Esophagus (tissue), 2 donors: ENCODE data around the gene ZNF780A. TPM values are rescaled to one million over a fixed set of nuclear protein-coding genes. Genes with fewer than 3 reads are reported as not detected.

Source experiments
- H3K27ac ChIP-seq, 2 donors: one replicate each; pipeline ENCODE4 v1.5.1; 2013; ENCODE audit warnings: low read depth in 2 of 2, mild to moderate bottlenecking in 2 of 2, inconsistent platforms in 1 of 2, low read length in 1 of 2, moderate library complexity in 1 of 2
- H3K27me3 ChIP-seq, 2 donors: one replicate each; pipeline ENCODE4 v1.6.1; 2013; ENCODE audit warnings: low read length in 2 of 2, control low read depth in 1 of 2, mild to moderate bottlenecking in 1 of 2; ENCODE audit not compliant: insufficient read depth in 2 of 2, control insufficient read depth in 1 of 2
- H3K36me3 ChIP-seq, 2 donors: one replicate each; pipeline ENCODE4 v1.6.1; 2013; ENCODE audit warnings: low read length in 1 of 2; ENCODE audit not compliant: control insufficient read depth in 2 of 2, insufficient read depth in 2 of 2
- H3K4me1 ChIP-seq, 2 donors: one replicate each; pipeline ENCODE4 v1.6.1; 2013; ENCODE audit warnings: low read length in 1 of 2; ENCODE audit not compliant: control insufficient read depth in 2 of 2, insufficient read depth in 2 of 2
- H3K4me3 ChIP-seq, 2 donors: one replicate each; pipeline ENCODE4 v1.5.1; 2013; ENCODE audit warnings: low read length in 2 of 2, mild to moderate bottlenecking in 2 of 2, low read depth in 1 of 2, moderate library complexity in 1 of 2
- H3K9me3 ChIP-seq, 2 donors: one replicate each; pipeline ENCODE4 v1.6.1; 2013; ENCODE audit warnings: mild to moderate bottlenecking in 2 of 2, low read depth in 1 of 2, low read length in 1 of 2, moderate library complexity in 1 of 2; ENCODE audit not compliant: control insufficient read depth in 2 of 2, insufficient read depth in 1 of 2
- WGBS, 2 donors: extraction: QIAGEN DNeasy Blood & Tissue Kit; methylation state at CpG; one replicate each; pipeline ENCODE4 v1.1.7; 2013; 5-methylcytosine and 5-hydroxymethylcytosine counted together
- polyA plus RNA-seq, 2 donors: library from polyadenylated mRNA; stranded (reverse); fragments of 200-250 nt; gene quantifications; one replicate each; pipeline ENCODE4 v1.2.3, GENCODE V29; 2013
- donor health status: healthy with polysubstance abuse.
- donor health status: Bipolar disorder and iron deficiency.

ZNF780A gene
- polyA plus RNA-seq, 2 donors = 17.7 to 20.9 TPM

- no peaks in the 10 kb centered on the region for H3K4me1 ChIP-seq
- H3K27ac ChIP-seq = no peak overlapping the region
- H3K36me3 ChIP-seq = no peaks in the 10 kb centered on the region
- H3K27me3 ChIP-seq = no peaks in the 10 kb centered on the region
- WGBS, 2 donors = 95 to 97% methylated on average over 4 of the region's 4 CpGs
- H3K9me3 ChIP-seq = peaks cover 16 to 20% of the 10 kb centered on the region in 2 donors
- no peak overlapping the region for H3K4me3 ChIP-seq
These were observed 64.7 kb downstream of the ZNF780A start for GRCh38 chr19:40025938-40026596.

GRCh38 chr19:40023969-40024368 lies 66.8 kb downstream of the ZNF780A start:
- 81 to 83% methylated on average over 3 of the region's 3 CpGs for WGBS, 2 donors
- Histone ChIP-seq H3K4me3 (no peak overlapping the region), H3K27ac (no peak overlapping the region), H3K4me1 (no peaks in the 10 kb centered on the region), H3K9me3 (peaks cover 16 to 20% of the 10 kb centered on the region in 2 donors), H3K27me3 (no peaks in the 10 kb centered on the region), H3K36me3 (no peaks in the 10 kb centered on the region)

Other genes starting within 250 kb of the ZNF780A start
- 100 to 1,000 TPM; 174 to 366 TPM for gene FBL, start 244.6 kb downstream of the ZNF780A start, polyA plus RNA-seq
- gene FCGBP, start 156.3 kb downstream of the ZNF780A start, polyA plus RNA-seq = 1 to 10 TPM; 2.3 to 3.0 TPM
- 10 to 100 TPM; 50.1 to 73.8 TPM for gene PSMC4, start 119.8 kb downstream of the ZNF780A start, polyA plus RNA-seq
- under 1 TPM; 0.52 to 0.90 TPM for gene ZNF546, start 93.9 kb downstream of the ZNF780A start, polyA plus RNA-seq
- gene ZNF780B, start 34.7 kb downstream of the ZNF780A start, polyA plus RNA-seq = 1 to 10 TPM; 2.4 to 5.5 TPM
- gene MAP3K10, start 100.5 kb upstream of the ZNF780A start, polyA plus RNA-seq = 10 to 100 TPM in 1 of 2 donors, 1 to 10 TPM in 1; 5.9 to 13.5 TPM
- not detected for gene TTC9B, start 127.4 kb upstream of the ZNF780A start, polyA plus RNA-seq
- under 1 TPM; 0.06 to 0.07 TPM for gene CCNP, start 135.7 kb upstream of the ZNF780A start, polyA plus RNA-seq
- gene AKT2, start 194.4 kb upstream of the ZNF780A start, polyA plus RNA-seq = 10 to 100 TPM; 51.9 to 56.0 TPM